ENCODE results near the gene STK31.
"Not testable (repeated sequence)": the region's sequence is repeated elsewhere in the genome, so short reads cannot be mapped to it uniquely, and the experiment has no call there.

STK31 gene

DNA sequence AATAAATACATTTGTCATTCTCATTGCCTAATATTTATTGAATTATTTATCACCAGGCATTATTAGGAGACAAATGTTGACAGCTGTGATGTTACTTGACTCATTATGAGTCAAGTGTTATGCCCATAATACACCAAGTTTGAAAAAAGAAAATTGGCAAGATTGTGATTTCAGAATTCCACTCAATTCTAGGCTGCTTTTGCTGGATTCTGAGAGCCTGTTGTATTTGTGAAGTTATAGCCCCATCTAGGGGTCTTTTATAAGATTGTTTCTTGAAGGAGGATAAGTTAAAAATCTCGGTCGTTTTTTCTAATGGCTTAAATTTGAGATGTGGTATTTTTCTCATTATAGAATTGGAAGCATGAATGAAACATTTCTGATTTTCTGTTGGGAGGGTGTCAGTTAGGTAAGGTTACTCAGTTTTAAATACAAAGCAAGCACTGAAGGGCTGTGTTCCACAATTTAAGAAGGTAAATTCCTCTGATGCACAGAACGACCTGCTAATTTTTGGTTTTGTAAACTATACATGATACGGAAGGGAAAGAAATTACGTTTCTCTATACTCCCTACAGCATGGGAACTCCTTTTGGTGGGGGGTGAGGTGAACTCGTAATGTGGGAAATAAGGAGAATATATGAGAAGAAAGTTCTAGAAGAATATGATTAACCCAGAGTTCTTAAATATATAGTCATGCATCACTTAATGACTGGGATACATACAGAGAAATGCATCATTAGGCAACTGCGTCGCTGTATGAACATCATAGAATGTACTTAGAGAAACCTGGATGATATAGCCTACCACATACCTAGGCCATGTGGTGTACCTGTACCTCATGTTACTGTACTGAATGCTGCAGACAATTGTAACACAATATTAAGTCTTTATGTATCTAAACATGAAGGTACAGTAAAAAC lies 2.6 kb downstream of the STK31 start:
- no peak overlapping the region for H3K4me3 ChIP-seq (ENCODE audit: low read depth, low read length)

DNA sequence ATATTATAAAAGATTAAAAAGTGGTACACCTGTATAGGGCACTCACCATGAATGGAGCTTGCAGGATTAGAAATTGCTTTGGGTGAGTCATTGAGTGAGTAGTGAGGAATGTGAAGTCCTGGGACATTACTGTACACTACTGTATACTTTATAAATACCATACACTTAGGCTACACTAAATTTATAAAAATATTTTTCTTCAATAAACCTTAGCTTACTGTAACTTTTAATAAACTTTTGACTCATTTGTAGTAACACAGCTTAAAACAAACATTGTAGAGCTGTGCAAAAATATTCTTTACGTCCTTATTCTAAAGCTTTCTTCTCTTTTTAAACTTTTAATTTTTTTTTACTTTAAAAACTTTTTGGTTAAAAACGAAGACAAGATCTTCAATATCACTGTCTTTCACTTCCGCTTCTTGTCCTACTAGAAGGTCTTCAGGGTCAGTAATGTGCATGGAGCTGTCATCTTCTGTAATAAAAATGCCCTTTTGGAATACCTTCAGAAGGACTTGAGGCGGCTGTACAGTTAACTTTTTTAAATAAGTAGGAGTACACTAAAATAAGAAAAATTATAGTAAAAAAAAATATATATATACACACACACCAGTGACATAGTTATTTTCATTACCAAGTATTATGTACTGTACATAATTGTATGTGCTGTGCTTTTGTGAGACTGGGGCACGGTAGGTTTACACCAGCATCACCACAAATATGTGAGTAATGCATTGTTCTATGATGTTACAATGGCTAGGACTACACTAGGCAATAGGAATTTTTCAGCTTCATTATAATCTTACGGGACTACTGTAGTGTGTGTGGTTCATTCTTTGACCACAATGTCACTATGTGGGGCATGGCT lies 3.5 kb downstream of the STK31 start:
- no peak overlapping the region for H3K4me3 ChIP-seq (ENCODE audit: low read depth, low read length)

DNA sequence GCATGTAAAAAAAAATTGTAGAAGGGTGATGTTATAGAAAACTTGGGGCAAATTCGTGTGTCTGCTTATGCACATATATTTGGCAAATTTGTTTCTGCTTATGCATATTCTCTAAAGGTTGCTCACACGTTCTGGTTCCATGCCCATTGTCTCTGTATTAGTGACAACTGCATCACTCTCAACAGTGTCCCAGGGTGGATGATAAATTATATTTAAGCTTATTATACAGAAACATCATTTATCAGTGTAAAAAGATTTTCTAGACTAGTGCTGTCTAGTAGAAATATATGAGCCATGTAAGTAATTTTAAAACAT lies 4.1 kb downstream of the STK31 start:
- H3K4me3 ChIP-seq (ENCODE audit: low read depth, low read length), result no peak overlapping the region

DNA sequence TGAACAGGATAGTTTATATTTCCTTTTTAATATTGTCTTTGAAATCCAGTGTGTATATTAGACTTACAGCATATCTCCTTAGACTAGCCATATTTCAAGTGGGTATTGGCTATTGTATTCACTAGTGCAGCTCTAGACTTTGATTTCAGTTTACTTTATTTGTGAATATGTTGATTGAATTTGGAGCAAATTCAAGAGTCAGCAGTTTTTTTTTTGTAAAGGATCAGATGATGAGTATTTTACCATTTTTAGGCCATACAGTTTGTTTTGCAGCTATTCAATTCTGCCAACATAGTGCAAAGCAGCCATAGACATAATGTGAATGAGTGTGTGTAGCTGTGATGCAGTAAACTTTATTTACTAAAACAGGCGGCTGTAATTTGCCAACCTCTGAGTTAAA lies 4.6 kb downstream of the STK31 start:
- H3K4me3 ChIP-seq (ENCODE audit: low read depth, low read length), result no peak overlapping the region

DNA sequence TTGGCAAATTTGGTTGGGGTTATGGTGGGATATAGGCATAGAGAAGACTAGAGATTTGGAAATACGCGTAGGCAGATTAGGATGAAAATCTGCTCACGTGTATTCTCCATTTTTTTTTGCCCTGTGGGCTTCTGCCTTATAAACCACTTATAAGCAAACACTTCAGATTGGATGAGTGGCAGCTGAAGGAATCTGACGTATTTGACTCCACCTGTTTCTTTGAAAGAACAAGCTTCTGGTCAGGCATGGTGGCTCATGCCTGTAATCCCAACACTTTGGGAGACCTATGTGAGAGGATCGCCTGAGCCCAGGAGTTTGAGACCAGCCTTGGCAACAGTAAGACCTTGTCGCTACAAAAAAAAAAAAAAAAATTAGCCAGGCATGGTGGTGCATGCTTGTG lies 5.1 kb downstream of the STK31 start:
- H3K4me3 ChIP-seq (ENCODE audit: low read depth, low read length), result no peak overlapping the region

DNA sequence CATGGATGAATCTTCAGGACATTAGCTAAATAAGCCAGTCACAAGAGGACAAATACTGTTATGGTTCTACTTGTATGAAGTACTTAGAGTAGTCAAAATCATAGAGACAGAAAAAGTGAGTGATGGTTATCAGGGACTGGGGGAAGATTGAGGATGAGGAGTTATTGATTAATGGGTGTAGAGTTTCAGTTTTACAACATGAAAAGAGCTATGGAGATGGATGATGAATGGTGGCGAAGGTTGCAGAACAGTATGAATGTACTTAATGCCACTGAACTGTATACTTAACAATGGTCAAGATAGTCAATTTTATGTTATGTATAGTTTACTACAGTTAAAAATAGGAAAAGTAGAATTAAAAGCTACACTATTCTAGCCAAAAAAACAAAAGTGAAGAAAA lies 7.8 kb downstream of the STK31 start:
- H3K4me3 ChIP-seq (ENCODE audit: low read depth, low read length), result no peak overlapping the region

DNA sequence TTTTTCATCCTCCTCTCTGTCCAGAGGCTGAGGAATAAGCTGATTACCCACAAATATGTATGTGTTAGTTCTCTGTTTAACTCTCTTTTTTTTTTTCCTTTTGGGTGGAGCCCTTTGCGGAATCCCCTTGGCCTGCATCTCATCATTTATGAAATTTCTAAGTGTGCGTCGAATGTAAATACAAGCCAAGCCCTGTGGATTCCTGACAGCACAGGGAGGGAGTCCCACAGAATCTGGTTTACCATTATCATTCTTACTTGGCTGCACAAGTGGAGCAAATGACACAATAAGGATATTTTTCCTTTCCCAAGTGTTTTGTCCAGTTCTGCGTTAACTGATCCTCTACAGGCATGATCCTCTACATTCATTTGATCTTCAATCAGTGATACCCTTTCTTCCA lies 11.4 kb downstream of the STK31 start:
- no peak overlapping the region for H3K4me3 ChIP-seq (ENCODE audit: low read depth, low read length)

DNA sequence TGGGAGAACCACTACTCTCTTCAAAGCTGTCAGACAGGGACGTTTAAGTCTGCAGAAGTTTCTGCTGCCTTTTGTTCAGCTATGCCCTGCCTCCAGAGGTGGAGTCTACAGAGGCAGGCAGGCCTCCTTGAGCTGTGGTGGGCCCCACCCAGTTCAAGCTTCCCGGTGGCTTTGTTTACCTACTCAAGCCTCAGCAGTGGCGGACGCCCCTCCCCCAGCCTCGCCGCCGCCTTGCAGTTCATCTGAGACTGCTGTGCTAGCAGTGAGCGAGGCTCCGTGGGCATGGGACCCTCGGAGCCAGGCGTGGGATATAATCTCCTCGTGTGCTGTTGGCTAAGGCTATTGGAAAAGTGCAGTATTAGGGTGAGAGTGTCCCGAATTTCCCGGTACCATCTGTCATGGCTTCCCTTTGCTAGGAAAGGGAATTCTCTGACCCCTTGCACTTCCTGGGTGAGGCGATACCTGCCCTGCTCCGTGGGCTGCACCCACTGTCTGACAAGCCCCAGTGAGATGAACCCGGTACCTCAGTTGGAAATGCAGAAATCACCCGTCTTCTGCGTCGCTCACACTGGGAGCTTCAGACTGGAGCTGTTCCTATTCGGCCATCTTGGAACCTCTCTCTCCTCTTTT lies 12.7 kb downstream of the STK31 start:
- H3K4me3 ChIP-seq (ENCODE audit: low read depth, low read length), result not testable (repeated sequence)

DNA sequence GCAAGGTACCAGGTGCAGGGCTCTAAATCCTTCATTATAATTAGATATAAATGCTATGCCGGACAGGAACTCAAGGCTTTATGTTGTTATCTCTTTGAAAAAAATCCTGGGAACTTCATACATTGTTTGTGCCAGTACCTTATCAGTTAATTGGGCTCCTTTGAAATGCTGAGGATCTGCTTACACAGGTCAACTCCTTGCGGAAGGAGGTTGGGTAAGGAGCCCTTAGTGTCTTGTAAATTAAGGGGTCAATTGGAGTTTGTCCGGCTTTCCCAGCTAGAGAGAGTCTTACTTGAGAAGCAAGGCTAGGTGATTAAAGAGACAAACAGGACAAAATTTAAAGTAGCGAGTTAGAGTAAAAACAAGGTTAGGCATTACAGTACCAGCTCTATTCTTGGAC lies 14.1 kb downstream of the STK31 start:
- H3K4me3 ChIP-seq (ENCODE audit: low read depth, low read length), result not testable (repeated sequence)

DNA sequence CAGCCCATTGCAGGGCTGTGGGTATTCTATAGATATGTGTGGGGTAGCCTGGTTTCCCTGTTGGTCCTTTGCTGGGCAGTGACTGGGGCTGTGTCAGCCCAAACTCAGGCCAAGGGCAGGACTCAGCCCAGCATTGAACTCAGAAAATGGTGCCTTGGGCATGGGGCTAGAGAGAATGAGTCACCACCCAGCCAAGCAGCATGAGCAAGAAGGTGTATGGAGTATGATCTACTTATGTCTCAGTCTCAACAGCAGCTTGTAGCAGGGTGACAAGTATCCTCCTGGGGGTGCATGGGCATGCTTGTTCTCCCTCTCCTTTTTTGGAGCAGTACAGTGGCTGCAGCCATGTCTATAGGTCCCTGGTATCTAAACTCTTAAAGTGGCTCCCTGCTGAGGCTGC lies 32.0 kb downstream of the STK31 start:
- no peak overlapping the region for H3K4me3 ChIP-seq (ENCODE audit: low read depth, low read length)

DNA sequence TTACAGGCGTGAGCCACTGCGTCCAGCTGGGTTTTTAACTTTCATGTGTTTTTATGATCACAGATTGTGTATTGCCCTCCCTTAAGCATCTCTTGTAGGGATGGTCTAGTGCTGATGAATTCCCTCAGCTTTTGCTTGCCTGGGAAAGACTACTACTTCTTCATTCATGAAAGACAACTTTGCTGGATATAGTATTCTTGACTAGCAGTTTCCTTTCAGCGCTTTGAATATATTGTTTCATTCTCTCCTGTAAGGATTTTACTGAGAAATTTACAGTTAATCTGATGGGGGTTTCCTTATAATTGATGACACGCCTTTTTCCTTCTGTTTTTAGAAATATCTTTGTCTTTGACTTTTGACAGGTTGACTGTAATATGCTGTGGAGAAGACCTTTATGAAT lies 33.2 kb downstream of the STK31 start:
- no peak overlapping the region for H3K4me3 ChIP-seq (ENCODE audit: low read depth, low read length)

DNA sequence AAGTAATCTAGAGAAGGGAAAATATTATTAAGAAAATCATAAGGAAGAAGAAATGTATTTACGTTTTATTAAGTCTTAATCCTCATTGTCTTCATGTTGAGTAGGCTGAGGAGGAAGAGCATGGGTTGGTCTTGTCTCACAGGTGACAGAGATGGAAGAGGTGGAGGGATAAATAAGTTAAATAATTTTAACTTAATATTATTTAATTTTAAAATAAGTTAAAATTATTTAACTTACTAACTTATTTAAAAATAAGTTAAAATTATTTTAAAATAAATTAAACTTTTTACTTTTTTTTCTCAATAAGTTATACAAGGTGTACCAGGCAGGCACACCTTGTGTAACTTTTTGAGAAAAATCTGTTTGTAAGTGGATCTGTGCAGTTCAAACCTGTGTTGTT lies 36.6 kb downstream of the STK31 start:
- H3K4me3 ChIP-seq (ENCODE audit: low read depth, low read length), result no peak overlapping the region

DNA sequence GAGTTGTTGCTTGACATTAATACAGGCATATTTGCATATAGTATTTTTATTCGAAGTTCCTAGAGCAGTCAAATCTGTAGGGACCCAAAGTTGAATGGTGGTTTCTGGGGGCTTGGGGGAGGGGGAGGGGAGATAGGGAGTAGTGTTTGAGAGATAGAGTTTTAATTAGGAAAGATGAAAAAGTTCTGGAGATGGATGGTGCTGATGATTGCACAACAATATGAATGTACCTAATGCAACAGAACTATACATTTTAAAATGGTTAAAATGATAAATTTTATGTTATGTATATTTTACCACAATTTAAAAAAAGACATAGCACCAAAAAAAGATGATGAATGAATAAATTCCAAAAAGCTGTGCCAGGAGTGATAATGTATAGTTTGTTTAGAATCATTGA lies 41.8 kb downstream of the STK31 start:
- H3K4me3 ChIP-seq (ENCODE audit: low read depth, low read length), result no peak overlapping the region

DNA sequence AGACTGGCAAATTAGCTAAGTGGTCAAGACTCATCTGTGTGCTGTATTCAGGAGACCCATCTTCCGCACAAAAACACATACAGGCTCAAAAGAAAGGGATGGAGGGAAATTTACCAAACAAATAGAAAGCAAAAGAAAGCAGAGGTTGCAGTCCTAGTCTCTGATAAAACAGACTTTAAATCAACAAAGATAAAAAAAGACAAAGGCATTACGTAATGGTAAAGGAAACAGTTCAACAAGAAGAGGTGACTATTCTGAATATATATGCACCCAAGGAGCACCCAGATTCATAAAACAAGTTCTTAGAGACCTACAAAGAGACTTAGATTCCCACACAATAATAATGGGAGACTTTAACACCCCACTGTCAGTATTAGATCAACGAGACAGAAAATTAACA lies 48.8 kb downstream of the STK31 start:
- H3K4me3 ChIP-seq (ENCODE audit: low read depth, low read length), result not testable (repeated sequence)

DNA sequence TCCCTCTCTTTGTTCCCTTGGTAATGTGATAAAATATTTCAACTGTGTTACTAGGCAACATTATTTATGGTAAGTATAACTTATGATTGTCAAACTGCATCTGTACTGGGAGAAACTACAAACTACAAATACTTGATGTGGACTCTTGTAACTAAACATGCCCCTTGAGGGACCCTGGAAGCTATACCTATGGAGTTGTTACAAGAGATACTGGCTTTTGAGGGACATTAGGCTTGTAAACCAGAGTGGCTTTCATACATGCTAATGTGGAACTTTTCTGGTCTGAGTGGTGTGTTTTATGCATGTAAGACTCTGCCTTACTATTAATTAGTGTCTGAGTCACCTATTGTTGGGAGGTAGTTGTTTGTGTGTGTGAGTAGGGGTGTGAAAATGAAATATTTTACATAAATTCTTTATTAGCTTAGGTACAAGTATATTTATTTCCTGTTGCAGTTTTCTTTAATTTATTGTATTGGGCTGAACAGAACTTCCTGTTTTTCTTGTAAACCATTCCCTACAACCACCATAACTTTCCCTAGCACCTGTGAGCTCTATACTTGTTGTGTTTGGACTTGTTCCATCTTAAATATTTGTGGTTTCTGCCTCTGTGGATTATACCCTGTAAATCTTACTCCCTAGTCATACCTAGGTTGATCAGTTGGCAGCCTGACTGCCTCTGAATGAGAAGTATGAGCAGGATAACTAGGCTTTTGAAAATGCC lies 49.8 kb downstream of the STK31 start:
- H3K4me3 ChIP-seq (ENCODE audit: low read depth, low read length), result no peak overlapping the region

DNA sequence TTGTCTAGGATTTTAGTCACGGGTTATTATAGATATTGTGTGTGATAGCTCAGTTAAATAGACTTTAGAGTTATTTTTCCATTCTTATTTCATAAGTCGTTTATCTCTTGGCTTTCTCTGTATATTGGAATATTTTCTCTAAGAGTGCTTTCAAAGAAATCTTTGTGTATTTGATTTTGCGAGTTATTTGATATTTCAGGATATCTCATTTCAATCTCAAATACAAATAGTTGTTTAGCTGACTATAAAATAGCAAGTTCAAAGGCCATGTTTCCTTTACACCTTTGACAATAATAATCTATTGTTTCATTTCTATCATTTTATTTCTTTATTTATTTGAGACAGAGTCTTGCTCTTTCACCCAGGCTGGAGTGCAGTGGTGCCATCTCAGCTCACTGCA lies 55.9 kb downstream of the STK31 start:
- H3K4me3 ChIP-seq (ENCODE audit: low read depth, low read length), result no peak overlapping the region

DNA sequence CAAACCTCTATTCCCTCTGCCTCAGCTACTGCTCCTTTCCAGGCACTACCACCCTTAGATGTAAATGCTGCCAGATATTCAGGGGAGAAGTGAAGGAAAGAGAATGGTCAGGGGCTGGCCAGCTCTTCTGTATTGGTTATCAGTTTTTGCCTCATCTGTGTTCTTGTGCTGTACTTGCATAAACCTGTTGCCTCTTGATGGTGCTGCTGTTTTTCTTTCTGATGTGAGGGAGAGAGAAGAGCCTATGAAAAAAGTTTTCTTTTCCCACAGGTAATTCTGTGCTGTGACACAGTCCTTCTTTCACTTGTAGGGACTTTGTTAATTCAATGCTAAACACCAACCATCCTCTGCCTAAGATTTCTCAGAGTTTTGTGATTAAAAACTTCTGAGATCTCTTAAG lies 57.5 kb downstream of the STK31 start:
- H3K4me3 ChIP-seq (ENCODE audit: low read depth, low read length), result no peak overlapping the region

DNA sequence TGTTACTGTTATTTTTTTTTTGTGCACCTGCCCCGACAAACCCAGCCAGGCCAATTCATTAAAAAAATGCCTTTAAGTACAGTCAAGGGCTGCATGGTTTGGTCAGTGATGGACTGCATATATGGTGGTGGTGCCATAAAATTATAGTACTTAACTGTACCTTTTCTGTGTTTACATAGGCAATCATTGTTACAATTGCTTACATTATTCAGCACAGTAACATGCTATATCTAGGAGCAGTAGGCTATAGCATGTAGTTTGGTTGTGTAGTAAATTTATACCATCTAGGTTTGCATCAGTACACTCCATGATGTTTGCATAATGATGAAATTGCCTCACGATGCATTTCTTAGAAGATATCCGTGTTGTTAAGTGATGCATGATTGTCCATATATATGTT lies 58.0 kb downstream of the STK31 start:
- H3K4me3 ChIP-seq (ENCODE audit: low read depth, low read length), result no peak overlapping the region

DNA sequence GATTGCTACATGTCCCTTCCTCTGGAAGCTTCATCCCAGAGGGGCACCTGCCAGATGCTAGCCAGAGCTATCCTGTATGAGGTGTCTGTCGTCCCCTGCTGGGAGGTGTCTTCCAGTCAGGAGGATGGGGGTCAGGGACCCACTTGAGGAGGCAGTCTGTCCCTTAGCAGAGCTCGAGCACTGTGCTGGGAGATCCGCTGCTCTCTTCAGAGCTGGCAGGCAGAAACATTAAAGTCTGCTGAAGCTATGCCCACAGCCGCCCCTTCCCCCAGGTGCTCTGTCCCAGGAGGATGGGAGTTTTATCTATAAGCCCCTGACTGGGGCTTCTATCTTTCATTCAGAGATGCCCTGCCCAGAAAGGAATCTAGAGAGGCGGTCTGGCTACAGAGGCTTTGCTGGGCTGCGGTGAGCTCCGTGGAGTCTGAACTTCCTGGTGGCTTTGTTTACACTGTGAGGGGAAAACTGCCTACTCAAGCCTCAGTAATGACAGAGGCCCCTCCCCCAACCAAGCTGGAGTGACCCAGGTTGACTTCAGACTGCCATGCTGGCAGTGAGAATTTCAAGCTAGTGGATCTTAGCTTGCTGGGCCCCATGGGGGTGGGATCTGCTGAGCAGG lies 69.3 kb downstream of the STK31 start:
- not testable (repeated sequence) for H3K4me3 ChIP-seq (ENCODE audit: low read depth, low read length)

DNA sequence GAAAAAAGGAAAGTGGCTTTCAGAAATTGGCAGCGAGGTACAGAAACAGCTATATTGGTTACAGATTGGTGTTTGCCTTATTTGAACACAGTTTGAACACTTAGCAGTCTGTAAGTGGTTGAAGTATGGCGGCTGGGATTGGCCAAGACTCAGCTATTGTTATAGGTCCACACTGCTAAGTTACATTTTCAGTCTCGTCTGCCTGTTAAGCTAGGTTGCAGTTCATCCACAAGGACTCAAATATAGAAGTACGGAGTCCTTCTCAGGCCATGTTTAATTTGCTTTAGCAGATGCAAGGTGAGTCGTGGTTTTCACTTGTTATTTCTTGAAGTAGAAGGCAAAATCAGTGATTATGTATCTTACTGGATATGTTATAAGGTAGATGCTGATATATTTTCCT lies 73.1 kb downstream of the STK31 start:
- H3K4me3 ChIP-seq (ENCODE audit: low read depth, low read length), result no peak overlapping the region

DNA sequence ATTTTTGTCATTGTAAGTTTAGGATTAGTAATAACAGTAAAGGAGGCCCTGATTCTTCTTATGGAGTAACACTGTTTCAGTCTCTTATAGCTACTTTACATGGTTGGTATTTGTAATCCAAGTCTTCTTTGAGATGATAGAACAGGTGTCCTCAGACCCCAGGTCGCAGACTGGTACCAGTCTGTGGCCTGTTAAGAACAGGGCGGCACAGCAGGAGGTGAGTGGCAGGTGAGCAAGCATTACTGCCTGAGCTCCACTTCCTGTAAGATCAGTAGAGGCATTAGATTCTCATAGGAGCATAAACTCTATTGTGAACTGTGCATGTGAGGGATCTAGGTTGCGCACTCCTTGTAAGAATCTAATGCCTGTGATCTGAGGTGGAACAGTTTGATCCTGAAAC lies 77.3 kb downstream of the STK31 start:
- H3K4me3 ChIP-seq (ENCODE audit: low read depth, low read length), result no peak overlapping the region

Measured in iPS-11a (cell line).